GM20000 (cell line): Measurements from ENCODE around the gene MMADHC.

Experiments used
- DNase-seq: peaks from one replicate; pipeline ENCODE4 v3.0.0; 2012; ENCODE audit warnings: low spot score
- TF ChIP-seq, protein P1 (sequence below): IDR thresholded peaks from 2 replicates; pipeline ENCODE4 v1.5.1; 2012; ENCODE audit warnings: mild to moderate bottlenecking, control low read depth; ENCODE audit errors: extremely low read depth, missing control alignments

MMADHC gene

DNA sequence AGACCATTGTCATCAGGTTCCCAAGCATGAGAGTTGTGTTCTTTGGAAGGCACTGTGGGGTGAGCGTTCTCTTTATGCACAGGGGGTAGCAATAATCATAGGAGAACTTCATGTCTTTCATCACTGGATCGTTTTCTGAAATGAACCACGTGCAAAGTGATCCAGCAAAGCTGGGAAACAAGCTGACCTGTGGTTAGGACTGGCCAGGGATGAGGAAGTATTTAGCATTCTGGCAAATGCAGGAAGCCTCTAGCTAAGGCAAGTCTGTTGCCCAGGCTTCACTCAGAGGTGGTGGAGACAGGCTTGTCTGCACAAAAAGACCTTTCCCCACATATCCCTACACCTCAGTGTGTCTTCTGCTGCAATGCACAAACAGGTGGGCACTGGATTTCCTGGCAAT, 58.6 kb downstream of the MMADHC start:
- TF ChIP-seq, protein P1, sequence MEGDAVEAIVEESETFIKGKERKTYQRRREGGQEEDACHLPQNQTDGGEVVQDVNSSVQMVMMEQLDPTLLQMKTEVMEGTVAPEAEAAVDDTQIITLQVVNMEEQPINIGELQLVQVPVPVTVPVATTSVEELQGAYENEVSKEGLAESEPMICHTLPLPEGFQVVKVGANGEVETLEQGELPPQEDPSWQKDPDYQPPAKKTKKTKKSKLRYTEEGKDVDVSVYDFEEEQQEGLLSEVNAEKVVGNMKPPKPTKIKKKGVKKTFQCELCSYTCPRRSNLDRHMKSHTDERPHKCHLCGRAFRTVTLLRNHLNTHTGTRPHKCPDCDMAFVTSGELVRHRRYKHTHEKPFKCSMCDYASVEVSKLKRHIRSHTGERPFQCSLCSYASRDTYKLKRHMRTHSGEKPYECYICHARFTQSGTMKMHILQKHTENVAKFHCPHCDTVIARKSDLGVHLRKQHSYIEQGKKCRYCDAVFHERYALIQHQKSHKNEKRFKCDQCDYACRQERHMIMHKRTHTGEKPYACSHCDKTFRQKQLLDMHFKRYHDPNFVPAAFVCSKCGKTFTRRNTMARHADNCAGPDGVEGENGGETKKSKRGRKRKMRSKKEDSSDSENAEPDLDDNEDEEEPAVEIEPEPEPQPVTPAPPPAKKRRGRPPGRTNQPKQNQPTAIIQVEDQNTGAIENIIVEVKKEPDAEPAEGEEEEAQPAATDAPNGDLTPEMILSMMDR = no peak
- DNase-seq = no peak

GRCh38 chr2:149527998-149528755, 59.4 kb downstream of the MMADHC start:
- TF ChIP-seq, protein P1 = no peak
- DNase-seq = no peak

GRCh38 chr2:149526689-149527088, 60.9 kb downstream of the MMADHC start:
- TF ChIP-seq, protein P1 = no peak

GRCh38 chr2:149525323-149525722, 62.3 kb downstream of the MMADHC start:
- TF ChIP-seq, protein P1 = no peak
- DNase-seq = no peak

More at GRCh38 chr2:149526689-149527088, 60.9 kb downstream of the MMADHC start:
- DNase-seq = no peak
